ENCODE data around the gene SSTR5. TPM values are rescaled to one million over a fixed set of nuclear protein-coding genes. Genes with fewer than 3 reads are reported as not detected.

Gene SSTR5
- total and polyA plus RNA-seq, 10 of the 15 experiments (the other 5 are each of a cell fraction or from before 2014, with no cell fraction given), result not detected

DNA sequence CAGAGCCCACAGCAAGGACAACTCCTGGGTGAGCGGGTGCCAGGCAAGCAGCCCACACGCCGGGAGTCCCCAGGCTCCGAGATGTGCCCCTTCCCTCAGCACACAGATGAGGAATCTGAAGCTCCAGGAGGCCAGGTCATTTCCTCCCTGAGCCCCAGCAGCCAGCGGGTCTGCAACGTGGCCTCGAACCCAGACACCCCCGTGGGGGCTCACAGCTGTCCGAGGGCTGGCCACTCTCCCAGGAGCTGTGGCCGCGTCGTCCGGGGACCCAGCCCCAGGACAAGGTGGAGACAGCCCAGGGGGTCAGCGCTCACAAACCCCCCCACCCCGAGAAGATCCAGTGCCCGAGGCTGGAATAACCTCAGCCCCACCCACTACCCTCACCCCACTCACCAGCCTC lies 40.9 kb downstream of the SSTR5 start:
- Histone ChIP-seq H3K79me2 (ENCODE audit: control insufficient read depth, insufficient read depth, low read length) (no peaks in the 10 kb centered on the region), H3K4me3 (no peak overlapping the region), H3K9me3 (replicated peaks; ENCODE audit: control insufficient read depth, insufficient read depth, low read length) (no peaks in the 10 kb centered on the region), H2AFZ (ENCODE audit: control insufficient read depth, low read depth, low read length) (no peak overlapping the region), H4K20me1 (ENCODE audit: control insufficient read depth, insufficient read depth) (no peaks in the 10 kb centered on the region), H3K4me1 (ENCODE audit: control insufficient read depth, insufficient read depth, low read length) (no peaks in the 10 kb centered on the region), H3K4me2 (ENCODE audit: control insufficient read depth, insufficient read depth) (no peak overlapping the region), H3K27me3 (replicated peaks in 1 of 2; ENCODE audit: control insufficient read depth in 2 of 2, insufficient read depth in 2 of 2, low read length in 1 of 2) (no peaks in the 10 kb centered on the region), H3K27ac (ENCODE audit: control insufficient read depth, insufficient read depth) (no peak overlapping the region), H3K9ac (ENCODE audit: control insufficient read depth, insufficient read depth, low read length) (no peak overlapping the region), H3K36me3 (ENCODE audit: control insufficient read depth in 2 of 2, insufficient read depth in 2 of 2, low read length in 1 of 2) (no peaks in the 10 kb centered on the region)
- SMC1A ChIA-PET (ENCODE audit: uncharacterized antibody, unreplicated experiment), result no interaction called here
- POLR2A ChIA-PET, result no interaction called here
- CTCF ChIA-PET, result no interaction called here
- intact Hi-C loops (cut with micrococcal nuclease; ENCODE audit: unreplicated experiment) (no loop called here), in situ Hi-C loops (cut with MboI) (no loop called here)
- FAIRE-seq, result no peak
- TF ChIP-seq, protein P1, sequence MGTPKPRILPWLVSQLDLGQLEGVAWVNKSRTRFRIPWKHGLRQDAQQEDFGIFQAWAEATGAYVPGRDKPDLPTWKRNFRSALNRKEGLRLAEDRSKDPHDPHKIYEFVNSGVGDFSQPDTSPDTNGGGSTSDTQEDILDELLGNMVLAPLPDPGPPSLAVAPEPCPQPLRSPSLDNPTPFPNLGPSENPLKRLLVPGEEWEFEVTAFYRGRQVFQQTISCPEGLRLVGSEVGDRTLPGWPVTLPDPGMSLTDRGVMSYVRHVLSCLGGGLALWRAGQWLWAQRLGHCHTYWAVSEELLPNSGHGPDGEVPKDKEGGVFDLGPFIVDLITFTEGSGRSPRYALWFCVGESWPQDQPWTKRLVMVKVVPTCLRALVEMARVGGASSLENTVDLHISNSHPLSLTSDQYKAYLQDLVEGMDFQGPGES (IDR thresholded peaks at IDR 0.05), result no peak
- TF ChIP-seq EED (IDR thresholded peaks at IDR 0.05; ENCODE audit: low read depth) (no peak), RUNX3 (IDR thresholded peaks at IDR 0.05; ENCODE audit: low read length) (no peak), GATAD2B (conservative IDR thresholded peaks at IDR 0.05; ENCODE audit: low read depth) (no peak), SRF (IDR thresholded peaks at IDR 0.05; ENCODE audit: low read depth in 2 of 2, low read length in 2 of 2) (no peak), IKZF1 (conservative IDR thresholded peaks at IDR 0.05) (no peak), CREB1 (IDR thresholded peaks at IDR 0.05; ENCODE audit: low read depth) (no peak), TCF12 (IDR thresholded peaks at IDR 0.05; ENCODE audit: low read depth, low read length) (no peak), TARDBP (IDR thresholded peaks at IDR 0.05; ENCODE audit: borderline replicate concordance) (no peak), ZNF622 (IDR thresholded peaks at IDR 0.05) (no peak), CREM (IDR thresholded peaks at IDR 0.05; ENCODE audit: low read depth) (no peak), PAX5 (IDR thresholded peaks at IDR 0.05; ENCODE audit: borderline replicate concordance, low read depth, low read length) (no peak), SMC3 (IDR thresholded peaks at IDR 0.05; ENCODE audit: borderline replicate concordance, low read length) (no peak), SREBF1 (IDR thresholded peaks at IDR 0.05; ENCODE audit: low read length) (no peak), SMAD1 (IDR thresholded peaks at IDR 0.05; ENCODE audit: low read depth, partially characterized antibody) (no peak)
- TF ChIP-seq, protein P2, sequence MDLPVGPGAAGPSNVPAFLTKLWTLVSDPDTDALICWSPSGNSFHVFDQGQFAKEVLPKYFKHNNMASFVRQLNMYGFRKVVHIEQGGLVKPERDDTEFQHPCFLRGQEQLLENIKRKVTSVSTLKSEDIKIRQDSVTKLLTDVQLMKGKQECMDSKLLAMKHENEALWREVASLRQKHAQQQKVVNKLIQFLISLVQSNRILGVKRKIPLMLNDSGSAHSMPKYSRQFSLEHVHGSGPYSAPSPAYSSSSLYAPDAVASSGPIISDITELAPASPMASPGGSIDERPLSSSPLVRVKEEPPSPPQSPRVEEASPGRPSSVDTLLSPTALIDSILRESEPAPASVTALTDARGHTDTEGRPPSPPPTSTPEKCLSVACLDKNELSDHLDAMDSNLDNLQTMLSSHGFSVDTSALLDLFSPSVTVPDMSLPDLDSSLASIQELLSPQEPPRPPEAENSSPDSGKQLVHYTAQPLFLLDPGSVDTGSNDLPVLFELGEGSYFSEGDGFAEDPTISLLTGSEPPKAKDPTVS (IDR thresholded peaks at IDR 0.05; ENCODE audit: low read depth, low read length), result no peak
- TF ChIP-seq, protein P3, sequence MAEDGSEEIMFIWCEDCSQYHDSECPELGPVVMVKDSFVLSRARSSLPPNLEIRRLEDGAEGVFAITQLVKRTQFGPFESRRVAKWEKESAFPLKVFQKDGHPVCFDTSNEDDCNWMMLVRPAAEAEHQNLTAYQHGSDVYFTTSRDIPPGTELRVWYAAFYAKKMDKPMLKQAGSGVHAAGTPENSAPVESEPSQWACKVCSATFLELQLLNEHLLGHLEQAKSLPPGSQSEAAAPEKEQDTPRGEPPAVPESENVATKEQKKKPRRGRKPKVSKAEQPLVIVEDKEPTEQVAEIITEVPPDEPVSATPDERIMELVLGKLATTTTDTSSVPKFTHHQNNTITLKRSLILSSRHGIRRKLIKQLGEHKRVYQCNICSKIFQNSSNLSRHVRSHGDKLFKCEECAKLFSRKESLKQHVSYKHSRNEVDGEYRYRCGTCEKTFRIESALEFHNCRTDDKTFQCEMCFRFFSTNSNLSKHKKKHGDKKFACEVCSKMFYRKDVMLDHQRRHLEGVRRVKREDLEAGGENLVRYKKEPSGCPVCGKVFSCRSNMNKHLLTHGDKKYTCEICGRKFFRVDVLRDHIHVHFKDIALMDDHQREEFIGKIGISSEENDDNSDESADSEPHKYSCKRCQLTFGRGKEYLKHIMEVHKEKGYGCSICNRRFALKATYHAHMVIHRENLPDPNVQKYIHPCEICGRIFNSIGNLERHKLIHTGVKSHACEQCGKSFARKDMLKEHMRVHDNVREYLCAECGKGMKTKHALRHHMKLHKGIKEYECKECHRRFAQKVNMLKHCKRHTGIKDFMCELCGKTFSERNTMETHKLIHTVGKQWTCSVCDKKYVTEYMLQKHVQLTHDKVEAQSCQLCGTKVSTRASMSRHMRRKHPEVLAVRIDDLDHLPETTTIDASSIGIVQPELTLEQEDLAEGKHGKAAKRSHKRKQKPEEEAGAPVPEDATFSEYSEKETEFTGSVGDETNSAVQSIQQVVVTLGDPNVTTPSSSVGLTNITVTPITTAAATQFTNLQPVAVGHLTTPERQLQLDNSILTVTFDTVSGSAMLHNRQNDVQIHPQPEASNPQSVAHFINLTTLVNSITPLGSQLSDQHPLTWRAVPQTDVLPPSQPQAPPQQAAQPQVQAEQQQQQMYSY (CRISPR knock-in tag; IDR thresholded peaks at IDR 0.05), result no peak
- TF ChIP-seq, protein P4, sequence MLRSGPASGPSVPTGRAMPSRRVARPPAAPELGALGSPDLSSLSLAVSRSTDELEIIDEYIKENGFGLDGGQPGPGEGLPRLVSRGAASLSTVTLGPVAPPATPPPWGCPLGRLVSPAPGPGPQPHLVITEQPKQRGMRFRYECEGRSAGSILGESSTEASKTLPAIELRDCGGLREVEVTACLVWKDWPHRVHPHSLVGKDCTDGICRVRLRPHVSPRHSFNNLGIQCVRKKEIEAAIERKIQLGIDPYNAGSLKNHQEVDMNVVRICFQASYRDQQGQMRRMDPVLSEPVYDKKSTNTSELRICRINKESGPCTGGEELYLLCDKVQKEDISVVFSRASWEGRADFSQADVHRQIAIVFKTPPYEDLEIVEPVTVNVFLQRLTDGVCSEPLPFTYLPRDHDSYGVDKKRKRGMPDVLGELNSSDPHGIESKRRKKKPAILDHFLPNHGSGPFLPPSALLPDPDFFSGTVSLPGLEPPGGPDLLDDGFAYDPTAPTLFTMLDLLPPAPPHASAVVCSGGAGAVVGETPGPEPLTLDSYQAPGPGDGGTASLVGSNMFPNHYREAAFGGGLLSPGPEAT (IDR thresholded peaks at IDR 0.05; ENCODE audit: low read depth), result no peak
- RAD21 ChIA-PET (ENCODE audit: unreplicated experiment), result no interaction called here
- 13% methylated on average over 9 of the region's 16 CpGs for WGBS (ENCODE audit: insufficient coverage, insufficient replicate concordance, low lambda C conversion rate, missing lambda C conversion rate)
- no peak for DNase-seq (ENCODE audit: low read depth, low spot score)
- no peak for ATAC-seq
- no TSS peak for BruUV-seq (replicated peaks)

All from GM12878 (cell line).